OCI-M2 (cell line): ENCODE measurements around the gene EDN1.

Experiments used
- DNase-seq: peaks from one replicate; lab custom pipeline; 2025; ENCODE audit not compliant: unreplicated experiment; lab: John Stamatoyannopoulos, UW

Gene EDN1

DNA sequence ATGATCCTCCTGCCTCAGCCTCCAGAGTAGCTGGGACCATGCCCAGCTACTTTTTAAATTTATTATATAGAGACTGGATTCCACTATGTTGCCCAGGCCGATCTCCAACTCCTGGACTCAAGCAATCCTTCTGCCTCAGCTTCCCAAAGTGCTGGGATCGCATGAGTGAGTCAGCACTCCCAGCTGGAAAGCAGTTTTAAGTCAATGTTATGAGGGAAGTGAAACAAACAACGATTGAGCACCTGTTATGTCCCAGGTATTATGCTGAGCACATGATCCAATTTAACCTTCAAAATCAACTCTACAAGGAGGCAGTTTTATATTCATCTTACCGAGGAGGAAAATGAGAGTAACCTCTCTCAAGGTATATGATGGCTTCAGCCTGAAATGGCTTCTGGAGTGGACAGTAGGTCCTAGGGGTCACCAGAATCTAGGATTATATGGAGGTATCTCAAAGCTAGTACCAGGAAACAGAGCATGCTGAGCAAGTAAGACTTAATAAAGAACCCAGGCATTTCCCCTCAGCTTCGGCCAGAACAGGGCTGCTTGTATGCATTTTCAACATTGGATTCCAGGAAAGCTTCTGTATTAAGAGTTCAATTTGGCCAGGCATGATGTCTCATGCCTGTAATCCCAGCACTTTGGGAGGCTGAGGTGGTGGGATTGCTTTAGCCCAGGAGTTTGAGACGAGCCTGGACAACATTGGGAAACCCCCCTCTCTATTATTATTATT is 55.0 kb downstream of the EDN1 start:
- no peak for DNase-seq

DNA sequence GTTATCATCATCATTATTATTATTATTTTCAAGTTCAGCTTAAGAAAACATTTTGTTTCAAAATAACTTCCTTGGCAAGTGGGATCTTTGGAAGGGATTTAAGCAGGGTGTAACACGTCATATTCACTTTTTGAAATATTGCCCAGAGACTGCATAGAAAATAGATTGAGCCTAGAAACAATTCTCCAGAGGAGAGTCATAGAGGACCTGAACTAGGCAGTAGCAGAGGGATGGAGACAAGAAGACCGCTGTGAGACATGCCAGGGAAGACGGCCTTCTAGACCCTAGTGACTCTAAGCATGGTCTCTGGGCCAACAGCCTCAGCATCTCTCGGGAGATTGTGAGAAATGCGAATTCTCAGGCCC is 55.5 kb downstream of the EDN1 start:
- DNase-seq, result no peak
